Ecto neural progenitor cell (in vitro differentiated cells): ENCODE data around the gene SLC1A5.
A peak's percentile ranks its signal among the peaks of the same experiment; 100 is the strongest.
"Not testable (repeated sequence)": the region's sequence is repeated elsewhere in the genome, so short reads cannot be mapped to it uniquely, and the experiment has no call there.

Experiments
- DNase-seq: peaks from one replicate; pipeline ENCODE4 v3.0.0-alpha.2; 2018; ENCODE audit warnings: low spot score

The SLC1A5 gene

DNA sequence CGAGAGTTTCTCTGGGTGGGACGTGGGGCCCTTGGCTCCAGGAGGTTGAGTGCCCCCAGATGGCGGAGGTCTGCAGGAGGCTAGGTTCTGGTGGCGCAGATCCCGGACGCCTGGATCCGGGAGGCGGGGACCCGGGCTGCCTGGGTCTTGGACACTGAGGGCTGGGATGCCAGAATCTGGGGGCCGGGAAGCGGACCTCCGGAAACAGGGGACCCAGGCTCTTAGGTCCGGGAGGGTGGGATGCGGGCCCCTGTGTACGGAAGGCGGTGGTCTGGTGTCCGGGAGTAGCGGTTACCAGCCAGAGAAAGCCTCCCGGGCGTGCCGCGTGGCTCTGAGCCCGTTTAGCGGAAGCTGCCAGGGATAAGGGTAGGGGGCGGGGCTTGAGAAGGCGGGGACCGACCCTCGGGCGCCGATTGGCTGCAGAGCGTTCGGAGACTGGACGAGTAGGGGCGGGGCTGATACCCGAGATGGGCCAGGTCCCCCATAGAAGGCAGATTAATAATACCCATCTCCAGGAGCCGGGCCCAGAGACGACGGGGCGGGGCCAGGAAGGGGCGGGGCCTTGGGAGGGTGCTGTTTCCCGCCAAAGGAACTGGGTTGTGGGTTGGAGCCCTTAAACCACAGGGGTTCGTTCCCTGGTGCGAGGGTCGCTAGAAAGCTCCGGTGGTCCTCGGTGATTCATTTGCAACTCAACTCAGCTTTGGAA, at the start of gene SLC1A5:
Gene SLC1A5 (minus strand): TSS at position 333 of the 706 bp plus-strand sequence. CDS start 629 bp downstream, outside the sequence.
- peak; percentile 100 for DNase-seq

DNA sequence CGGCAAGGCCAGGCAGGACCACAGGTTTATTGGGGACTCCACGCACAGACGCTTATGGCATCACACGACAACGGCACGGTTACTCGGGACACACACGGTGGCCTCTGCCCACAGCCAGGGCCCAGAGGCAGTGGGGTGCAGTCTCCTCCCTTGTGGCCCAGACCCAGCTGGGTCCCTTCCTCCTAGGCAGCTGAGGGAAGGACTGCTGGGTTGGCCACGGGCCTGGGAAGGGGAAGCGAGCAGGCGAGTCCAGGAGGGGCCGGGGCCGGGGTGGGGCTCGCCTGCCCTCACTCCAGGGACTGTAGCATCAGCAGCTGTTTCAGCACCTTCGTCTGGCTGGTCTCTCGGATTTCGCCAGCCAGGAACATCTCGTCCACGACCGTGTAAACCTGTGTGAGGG, 49.8 kb upstream of the SLC1A5 start:
- DNase-seq: no peak

DNA sequence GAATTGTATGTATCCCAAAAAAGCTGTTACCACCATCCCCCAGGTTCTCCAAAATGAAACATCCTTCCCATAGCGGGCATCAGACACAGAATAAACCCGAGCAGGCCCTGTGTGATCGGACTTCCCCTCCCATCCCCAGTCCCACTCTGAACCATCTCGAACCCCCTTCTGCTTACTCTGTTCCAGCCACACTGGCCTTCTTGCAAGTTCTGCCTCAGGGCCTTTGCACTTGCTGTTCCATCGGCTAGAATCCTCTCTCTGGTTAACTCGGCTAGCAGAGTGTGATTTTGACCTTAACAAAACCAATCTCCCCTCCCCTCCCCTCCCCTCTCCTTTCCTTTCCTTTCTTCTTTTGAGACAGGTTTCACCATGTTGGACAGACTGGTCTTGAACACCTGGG, 46.6 kb upstream of the SLC1A5 start:
- no peak for DNase-seq

DNA sequence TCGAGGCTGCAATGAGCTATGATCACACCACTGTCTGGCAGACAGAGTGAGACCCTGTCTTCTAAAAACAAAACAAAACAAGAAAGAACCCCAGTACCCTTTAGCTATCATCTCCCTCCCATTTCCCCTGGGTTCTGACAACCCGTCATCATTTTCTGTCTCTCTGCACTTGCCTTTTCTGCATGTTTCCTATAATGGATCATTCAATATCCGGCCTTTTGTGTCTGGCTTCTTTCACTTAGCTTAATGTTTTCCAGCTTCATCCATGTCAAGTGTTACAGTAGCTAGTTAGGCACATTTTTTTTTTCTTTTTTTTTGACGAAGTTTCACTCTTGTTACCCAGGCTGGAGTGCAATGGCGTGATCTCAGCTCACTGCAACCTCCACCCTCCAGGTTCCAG, 45.7 kb upstream of the SLC1A5 start:
- DNase-seq: no peak

DNA sequence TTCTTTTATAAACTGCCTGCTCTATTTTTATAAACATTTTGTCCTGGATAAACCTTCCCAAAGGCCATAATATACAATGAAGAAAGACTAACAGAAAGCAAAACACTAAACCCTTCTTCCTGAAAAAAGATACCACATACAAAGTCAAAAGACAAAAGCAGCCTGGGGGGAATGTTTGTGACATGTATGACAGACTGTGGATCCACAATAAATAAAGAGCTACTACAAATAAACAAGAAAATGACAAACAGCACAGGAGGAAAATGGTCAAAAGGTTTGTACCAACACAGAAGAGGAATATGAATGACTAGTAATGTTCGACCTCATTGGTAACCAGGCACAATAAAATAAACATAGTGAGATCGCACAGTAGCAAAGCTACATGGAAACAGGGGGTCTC, 42.5 kb upstream of the SLC1A5 start:
- DNase-seq: no peak

DNA sequence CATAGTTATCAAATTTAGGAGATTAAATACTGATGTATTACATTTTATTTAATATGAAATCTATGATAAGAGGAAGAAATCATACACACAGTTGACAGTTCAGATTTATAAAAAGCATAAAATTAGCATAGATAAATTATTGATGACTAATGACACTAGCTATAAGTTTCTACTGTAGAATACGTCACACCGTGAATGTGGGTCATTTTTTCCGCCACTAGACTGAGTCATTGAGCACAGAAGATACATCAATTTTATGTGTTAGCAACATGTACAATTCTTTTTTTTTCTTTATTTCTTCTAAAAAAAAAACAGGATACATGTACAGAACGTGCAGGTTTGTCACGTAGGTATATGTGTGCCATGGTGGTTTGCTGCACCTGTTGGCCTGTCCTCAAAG, 40.1 kb upstream of the SLC1A5 start:
- no peak for DNase-seq

DNA sequence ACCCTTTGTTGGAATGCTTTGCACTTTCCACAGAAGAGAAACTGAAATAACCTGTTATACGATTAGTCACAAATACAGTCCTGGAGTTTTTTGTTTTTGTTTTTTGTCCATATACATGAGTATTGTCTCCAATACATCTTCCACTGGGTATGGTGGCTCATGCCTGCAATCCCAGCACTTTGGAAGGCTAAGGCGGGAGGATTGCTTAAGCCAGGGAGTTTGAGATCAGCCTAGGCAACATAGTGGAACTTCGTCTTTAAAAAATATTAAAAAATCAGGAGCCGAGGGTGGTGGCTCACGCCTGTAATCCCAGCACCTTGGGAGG, 37.3 kb upstream of the SLC1A5 start:
- no peak for DNase-seq

DNA sequence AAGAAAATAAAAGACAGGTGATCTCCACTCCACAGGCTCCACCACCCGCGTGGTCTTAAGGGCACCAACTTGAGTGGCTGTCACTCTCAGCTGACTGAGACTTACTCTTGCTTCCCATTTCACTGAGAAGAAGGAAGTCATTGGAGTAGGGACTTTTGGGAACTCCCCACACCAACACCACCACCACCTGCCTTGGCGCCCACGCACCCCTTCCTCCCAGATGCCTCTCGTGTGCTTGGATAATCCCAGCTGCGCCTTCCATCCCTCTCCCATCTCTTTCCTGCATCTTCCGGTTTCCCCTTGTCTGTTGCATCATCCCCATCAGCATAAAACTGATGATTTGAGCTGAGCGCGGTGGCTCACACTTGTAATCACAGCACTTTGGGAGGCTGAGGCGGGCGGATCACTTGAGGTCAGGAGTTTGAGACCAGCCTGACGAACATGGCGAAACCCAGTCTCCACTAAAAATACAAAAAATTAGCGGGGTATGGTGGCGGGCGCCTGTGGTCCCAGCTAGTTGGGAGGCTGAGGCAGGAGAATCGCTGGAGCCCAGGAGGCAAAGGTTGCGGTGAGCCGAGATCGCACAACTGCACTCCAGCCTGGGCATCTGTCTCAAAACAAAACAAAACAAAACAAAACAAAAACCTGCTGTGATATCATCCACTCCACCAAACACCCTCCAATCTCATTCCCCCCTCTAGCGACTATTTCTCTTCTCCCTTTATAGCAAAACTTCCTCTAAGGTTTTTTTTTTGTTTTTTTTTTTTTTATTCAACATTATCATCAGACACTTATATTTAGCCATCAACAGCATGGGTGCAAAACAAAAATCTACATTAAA, 36.7 kb upstream of the SLC1A5 start:
- no peak for DNase-seq

DNA sequence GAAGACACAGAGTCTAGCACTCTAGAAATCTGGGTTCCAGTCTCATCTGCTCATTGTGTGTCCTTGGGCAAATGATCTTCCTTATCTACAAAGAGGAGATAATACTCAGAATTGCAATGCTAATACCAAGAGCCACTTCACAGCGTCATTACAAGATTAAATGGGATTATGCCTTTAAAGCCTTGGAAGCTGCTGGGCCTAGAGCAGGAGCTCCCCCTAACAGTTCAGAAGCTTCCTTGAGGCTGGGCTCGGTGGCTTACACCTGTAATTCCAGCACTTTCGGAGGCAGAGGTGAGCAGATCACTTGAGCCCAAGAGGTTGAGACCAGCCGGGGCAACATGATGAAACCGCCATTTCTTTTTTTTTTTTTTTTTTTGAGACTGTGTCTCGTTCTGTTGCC, 34.7 kb upstream of the SLC1A5 start:
- no peak for DNase-seq

DNA sequence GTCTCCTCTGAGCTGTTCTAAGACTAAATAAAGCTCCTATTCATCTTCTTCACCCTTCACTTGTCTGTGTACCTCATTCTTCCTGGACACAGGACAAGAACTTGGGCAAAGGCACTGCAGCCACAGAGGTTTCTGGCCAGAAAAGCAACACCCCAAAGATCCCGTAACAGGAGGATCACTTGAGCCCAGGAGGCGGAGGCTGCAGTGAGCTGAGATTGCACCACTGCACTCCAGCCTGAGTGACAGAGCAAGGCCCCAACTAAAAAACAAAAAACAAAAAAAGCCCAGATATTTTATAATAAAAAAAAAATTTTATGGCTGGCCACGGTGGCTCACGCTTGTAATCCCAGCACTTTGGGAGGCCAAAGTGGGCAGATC, 34.0 kb upstream of the SLC1A5 start:
- not testable (repeated sequence) for DNase-seq

DNA sequence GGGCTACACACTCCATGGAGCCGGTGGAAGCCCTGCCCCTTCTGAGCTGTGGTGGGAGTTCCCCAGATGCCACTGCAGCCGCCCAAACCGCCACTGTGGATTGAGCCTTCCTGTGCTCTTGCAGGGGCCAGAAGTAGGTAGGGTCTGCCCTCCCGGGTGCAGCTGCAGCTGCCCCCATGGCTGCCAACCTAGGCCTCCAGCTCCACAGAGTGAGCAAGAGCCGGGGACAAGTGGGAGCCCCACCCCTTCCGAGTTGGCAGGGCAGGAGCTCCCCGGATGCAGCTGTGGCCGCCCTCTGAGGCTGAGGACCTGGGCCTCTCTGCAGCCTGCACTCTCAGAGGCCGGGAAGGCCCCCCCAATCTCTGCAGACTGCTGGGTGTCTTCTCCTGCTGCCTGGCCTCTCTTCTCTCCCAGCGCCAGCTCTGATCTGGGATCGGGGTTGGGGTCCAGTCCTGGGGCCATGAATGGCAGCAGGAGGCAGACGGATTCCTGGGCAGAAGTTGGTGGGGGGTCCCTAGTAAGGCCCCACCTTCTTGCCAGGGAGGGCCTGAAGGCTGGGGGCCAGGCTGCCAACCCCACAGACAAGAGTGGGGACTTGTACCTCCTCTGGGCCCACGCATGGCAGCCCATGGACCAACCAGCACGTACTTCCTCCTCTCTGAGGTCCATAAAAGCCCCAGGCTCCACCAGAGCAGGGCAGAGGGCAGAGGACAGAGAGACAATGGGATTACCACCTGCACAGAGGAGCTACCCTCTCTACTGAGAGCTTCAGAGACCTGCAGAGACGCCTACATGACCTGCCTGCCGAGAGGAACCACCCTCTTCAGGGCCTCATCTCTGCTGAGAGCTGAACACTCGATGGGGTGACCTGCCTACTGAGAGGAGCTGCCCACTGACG, 33.4 kb upstream of the SLC1A5 start:
- no peak for DNase-seq

DNA sequence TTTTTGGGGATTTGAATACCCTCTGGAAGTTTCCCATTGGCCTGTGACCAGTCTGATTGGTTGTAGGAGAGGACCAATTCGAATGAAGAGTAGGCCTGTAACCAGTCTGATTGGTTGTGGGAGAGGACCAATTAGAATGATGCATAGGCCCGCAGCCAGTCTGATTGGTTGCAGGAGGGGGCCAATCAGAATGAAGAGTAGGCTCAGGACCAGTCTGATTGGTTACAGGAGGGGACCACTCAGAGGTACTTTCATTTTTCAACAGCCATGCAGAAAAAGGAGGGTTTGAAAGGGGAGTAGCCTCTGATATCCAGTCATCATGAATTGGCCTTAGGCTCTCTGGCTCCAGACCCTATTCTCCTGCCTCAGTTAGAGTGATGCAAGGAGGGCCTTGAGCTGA, 30.4 kb upstream of the SLC1A5 start:
- DNase-seq: no peak

DNA sequence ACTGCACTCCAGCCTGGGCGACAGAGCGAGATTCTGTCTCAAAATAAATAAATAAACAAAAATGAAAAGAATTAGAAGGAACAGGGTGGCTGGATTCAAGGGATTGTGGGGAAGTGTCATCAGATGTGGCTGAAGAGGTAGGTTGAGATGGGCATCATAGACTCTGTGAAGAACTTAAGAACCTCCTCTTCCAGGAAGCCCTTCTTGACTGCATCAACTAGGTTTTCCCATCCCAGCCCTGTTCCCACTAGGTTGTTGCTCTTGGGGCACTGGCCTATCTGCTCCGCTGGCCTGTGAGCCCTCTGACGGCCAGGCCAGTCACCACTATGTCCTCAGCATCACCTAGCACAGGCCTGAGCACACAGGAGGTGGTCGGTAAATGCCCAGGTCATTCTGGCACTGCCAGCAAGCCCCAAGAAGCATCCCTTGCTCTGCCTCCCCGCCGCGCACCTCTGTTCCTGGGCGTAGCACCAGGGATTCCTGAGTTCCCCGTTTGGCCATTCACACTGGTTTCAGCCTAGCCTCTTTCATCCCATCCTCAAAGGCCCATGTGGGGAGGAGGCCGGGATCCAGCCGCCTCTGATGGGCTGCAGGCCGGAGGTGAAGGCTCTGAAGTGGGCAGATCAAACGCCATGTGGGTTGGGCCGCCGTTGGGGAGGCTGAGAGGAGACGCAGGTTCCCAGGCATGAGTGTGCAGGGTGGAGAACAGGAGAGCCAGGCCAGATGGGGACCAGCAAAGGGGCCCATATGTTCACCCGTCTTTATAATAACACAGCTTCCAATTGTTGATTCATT, 27.6 kb upstream of the SLC1A5 start:
- no peak for DNase-seq

DNA sequence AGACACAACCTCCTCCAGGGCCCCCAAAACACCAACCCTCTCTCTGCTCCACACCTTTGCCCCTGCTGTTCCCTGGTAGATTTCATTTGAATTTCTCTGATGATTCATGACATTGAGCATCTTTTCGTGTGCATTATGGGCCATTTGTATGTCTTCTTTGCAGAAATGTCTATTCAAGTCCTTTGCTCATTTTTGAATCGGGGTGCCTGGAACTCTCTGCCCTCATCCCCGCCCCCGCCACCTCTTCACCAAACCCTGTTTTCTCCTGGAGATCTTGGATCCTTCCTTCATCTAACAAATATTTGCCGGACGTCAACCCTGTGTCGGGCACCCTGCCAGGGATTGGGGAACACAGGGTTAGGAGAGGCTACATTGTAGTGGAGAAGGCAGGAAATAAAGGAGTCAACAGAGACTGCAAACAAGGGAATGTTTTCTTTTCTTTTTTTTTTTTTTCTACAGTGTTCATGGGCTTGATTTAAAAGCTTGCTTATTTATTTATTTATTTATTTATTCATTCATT, 25.5 kb upstream of the SLC1A5 start:
- no peak for DNase-seq

DNA sequence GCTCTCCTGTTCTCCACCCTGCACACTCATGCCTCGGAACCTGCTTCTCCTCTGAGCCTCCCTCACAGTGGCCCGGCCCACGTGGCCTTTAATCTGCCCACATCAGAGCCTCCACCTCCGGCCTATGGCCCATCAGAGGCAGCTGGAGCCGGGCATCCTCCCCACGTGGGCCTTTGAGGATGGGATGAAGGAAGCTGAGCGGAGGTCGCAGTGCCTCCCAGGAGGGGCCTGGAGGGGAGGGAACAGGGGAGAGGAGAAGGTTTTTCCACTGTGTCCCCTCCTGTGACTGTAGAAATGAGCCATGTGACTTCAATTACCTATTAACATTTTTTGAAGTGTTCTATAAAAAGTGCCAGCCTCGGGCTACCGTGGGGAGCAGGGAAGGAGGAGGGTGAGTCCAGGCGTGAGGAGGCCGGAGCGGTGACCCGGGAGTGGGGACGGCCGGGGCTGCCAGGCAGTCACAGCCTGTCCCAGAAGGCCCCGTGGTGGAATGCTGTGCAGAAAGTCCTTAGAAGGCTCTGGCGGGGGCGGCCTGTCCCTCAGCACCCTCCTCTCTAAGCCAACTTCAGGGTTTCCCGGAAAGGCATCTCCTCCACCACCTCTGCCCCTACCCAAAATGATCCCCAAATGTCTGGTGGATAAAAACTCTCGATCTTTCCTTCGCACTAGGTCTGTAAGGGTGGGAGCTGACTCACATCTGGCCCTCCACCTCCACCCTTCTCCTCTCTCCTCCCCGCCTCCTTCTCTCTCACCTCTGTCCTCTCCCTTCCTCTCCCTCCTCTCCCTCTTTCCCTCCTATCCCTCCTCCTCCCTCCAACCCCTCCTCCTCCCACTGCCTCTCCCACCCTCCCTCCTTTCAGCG, 24.8 kb upstream of the SLC1A5 start:
- no peak for DNase-seq

DNA sequence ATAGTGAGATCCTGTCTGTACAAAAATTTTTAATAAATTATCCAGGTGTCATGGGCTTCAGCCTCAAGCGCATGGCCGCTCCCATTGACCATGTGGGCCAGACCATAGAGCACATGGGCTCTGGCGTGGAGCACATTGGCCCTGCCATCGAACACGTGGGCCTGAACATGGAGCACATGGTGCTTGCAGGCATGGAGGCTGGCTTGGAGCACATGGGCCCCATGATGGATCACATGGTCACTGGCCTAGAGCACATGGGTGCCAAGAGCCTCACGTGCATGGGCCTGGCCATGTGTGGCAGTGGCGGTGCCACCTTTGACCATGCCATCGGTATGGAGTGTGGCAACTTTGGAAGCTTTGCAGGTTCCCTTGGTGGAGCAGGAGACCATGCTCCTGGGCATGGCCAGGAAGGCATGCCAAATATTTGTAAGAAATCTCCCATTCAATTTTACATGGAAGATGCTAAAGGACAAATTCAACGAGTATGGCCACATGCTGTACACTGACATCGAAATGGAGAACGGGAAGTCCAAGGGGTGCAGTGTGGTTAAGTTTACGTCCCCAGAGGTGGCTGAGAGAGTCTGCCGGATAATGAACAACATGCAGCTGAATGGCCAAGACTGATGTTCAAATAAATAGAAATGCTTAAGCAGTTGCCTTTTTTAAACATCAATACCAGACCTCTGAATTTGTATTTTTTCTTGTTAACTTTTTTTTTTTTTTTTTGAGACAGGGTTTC, 21.3 kb upstream of the SLC1A5 start:
- DNase-seq: no peak

DNA sequence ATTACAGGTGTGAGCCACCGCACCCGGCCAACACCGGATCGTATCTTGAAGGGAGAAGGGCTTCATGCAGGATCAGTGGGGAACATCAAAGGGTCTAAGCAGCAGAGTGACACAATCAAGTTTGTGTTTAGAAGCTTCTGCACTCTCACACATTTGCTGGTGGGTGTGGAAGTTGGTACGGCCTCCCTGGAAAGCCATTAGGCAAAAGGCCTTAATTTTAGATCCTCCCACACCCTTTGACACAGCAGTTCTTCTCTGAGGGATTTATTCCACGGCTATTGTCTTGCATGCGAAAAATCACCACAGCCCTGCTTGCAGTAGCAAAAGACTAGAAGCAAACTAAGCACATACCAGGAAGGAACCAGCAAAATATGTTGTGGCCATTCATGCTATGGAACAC, 18.3 kb upstream of the SLC1A5 start:
- DNase-seq: no peak

DNA sequence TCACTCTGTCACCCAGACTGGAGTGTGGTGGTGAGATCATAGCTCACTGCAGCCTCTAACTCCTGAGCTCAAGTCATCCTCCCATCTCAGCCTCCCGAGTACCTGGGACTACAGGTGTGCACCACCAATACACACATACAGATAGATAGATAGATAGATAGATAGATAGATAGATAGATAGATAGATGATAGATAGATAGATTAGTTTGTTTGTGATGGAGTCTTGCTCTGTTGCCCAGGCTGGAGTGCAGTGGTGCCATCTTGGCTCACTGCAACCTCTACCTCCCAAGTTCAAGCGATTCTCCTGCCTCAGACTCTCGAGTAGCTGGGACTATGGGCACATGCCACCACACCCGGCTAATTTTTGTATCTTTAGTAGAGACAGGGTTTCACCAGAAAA, 16.0 kb upstream of the SLC1A5 start:
- DNase-seq: not testable (repeated sequence)

DNA sequence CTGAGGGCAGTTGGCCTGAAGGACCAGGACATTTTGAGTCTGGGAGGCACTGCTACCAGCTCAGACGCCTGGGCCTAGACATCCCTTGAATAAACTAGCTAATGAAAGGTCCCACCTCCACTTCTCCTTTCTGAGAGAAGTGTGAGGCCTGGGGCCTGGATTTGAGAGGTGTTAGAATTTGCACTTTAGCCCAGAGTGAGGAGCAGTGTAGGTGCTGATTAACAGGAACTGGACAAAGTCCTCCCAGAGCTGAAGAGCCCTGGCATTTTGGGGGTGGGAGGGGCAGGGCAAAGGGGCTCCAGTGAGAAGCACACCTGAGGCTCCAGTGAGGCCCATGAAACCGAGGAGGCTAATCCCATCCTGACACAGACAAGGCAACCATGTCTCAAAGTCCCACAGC, 15.2 kb upstream of the SLC1A5 start:
- DNase-seq: no peak

DNA sequence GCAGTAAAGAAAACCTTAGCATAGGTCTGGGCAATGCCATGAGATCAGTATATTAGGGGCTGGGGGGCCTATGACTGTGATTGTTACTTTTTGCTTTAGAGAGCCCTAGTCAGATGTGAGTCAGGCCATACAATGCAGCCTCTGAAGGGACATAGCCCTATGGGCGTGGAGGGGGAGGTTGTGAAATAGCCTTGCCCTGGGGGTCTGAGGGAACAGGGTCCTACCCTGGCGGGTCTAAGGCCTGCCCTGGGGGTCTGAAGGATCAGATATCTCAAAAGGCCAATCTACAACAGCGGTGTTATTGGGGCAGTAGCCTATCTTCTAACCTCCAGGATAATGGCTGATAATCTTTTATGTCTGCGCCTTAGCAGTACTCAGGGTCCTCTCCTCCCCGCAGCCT, 13.8 kb upstream of the SLC1A5 start:
- no peak for DNase-seq
